22Rv1 (cell line): ENCODE data around the gene C1QC.

Experiments used
- H3K27ac ChIP-seq: fragments of 450-650 bp; 2 replicates; pipeline ENCODE4 v1.5.1; 2017
- ZFX ChIP-seq: fragments of 450-650 bp; IDR thresholded peaks from 2 replicates; pipeline ENCODE4 v1.6.1; 2017; ENCODE audit warnings: antibody characterized with exemption, borderline replicate concordance
- TF ChIP-seq, protein P1 (sequence below): fragments of 450-650 bp; IDR thresholded peaks from 2 replicates; pipeline ENCODE4 v1.5.1; 2017; ENCODE audit warnings: mild to moderate bottlenecking

C1QC gene

DNA sequence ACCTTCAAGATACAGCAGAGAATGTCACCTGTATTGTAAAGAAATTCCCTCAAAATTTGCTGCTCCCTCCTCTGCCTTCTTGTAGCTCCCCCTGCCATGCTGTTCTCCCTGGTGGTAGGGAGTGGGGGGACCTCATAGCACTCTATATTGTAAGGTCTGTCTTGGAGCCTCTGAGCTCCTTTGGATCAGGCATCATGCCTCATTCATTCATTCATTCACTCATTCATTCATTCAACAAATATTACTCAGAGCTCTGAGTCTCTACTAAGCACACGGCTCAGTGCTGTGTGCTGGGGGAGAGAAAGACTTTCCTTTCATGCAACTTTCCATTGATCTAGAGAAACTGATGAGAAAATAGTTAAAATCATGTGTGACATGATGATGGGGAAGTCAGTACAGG is 40.1 kb downstream of the C1QC start:
- no peak for TF ChIP-seq ZFX
- TF ChIP-seq, protein P1, sequence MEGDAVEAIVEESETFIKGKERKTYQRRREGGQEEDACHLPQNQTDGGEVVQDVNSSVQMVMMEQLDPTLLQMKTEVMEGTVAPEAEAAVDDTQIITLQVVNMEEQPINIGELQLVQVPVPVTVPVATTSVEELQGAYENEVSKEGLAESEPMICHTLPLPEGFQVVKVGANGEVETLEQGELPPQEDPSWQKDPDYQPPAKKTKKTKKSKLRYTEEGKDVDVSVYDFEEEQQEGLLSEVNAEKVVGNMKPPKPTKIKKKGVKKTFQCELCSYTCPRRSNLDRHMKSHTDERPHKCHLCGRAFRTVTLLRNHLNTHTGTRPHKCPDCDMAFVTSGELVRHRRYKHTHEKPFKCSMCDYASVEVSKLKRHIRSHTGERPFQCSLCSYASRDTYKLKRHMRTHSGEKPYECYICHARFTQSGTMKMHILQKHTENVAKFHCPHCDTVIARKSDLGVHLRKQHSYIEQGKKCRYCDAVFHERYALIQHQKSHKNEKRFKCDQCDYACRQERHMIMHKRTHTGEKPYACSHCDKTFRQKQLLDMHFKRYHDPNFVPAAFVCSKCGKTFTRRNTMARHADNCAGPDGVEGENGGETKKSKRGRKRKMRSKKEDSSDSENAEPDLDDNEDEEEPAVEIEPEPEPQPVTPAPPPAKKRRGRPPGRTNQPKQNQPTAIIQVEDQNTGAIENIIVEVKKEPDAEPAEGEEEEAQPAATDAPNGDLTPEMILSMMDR: no peak
- H3K27ac ChIP-seq: no peak overlapping the region

DNA sequence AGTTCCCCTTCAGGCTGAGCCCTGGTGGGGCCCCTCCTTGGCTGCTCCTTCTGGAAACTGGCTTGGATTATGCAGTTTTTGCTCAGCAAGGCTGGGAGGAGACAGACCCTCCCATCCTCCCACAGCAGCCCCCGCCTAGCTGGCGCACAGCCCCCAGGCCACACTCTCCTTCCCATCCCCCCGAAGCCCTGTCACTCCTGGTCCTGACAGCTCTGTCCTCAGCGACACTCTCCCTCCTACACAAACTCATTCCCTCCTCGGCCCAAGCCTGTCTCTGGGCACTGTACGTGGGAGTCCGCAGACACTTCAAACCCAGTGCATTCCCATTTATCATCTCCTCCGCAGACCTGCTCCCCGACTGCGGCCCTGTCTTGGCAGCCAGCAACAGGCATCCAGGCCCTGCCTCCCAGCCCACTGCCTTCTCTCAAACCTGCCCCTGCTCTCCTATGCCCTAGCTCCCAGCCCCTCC is 42.2 kb downstream of the C1QC start:
- no peak overlapping the region for H3K27ac ChIP-seq

DNA sequence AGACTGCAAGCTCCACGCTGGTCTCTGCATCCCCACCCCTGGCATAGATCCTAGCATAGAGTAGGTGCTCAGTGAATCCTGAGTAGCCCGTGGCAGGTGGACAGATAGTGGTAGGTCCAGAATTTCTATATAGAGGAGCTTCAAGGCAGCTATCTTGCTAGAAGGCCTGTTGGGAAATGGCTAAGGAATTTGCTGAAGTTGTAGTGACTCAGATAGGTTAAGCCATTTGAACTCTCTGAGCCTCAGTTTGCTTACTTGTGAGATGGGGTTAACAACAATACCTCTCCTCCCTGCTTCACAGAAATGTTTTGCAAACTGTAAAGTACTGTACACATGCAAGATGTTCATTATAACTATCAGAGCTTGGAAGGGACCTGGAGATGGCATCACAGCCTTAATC is 43.8 kb downstream of the C1QC start:
- TF ChIP-seq, protein P1: no peak
- TF ChIP-seq ZFX: no peak
- H3K27ac ChIP-seq: no peak overlapping the region

More for the DNA sequence above, 42.2 kb downstream of the C1QC start:
- TF ChIP-seq, protein P1: no peak
- no peak for TF ChIP-seq ZFX

DNA sequence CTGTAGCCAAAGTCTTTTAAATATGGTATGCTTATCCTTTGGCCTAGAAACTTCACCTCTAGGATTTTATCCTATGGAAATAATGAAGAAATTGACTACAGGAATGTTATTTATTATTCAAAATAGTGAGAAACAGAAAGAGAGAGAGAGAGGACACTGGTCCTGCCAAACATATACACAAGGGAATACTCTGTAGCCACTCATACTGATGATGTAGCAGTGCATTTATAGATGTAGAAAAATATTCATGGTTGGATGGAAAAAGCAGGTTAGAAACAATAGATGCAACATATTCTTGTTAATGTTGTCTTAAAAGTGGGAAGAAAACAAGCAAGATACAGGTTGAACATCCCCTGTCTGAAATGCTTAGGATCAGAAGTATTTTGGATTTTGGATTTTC is 45.0 kb downstream of the C1QC start:
- TF ChIP-seq ZFX: no peak
- TF ChIP-seq, protein P1: no peak
- H3K27ac ChIP-seq: no peak overlapping the region

DNA sequence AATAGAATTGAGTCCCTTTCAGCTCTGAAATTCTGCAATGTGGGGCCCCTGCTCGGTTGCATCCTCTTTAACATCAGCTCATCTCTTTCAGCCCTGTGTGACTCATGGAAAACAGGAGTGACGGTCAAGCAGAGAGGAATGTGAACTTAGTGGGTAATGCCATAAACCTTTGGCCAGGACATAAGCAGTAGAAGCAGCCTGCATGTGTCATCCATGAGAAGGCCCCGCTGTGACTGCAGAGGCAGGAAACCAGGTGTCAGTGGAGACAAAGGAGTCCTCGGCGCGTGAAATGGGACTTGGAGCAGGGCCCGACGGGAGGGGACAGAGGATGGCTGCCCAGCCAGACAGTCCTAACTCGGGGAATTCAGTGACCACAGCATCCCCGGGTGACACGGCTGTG is 46.1 kb downstream of the C1QC start:
- no peak overlapping the region for H3K27ac ChIP-seq
- TF ChIP-seq ZFX: no peak
- TF ChIP-seq, protein P1: no peak

DNA sequence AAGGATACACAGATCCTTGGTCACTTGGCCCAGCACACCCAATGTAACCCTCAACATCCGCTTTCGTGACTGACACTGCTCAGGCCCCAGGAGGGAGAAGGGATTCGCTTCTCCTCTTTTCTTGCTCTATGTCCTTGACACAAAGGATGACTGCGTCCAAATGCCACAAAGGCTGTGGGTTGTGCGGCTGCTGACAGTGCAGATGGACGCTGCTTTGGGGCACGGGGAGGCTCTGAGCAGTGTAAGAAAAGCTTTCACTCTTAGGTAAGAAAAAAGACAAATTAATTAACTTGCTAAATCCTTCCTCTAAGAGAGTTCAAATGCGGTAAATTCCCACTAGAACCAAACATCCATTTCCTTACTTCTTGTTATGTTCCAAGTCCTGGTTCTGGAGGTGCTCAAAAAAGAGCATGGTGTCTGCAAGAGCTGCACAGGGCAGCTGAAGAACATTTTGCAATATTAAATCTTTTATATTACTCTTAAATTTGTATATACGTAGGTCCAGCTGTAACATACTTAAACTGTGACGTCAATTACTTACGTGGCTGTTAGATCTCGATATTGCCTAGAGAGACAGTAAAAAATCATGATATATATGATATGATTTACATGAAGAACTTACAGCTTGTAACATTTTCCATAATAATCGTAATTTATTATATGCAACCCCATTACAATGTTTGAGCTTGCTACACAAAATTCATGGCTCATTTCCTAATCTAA is 47.8 kb downstream of the C1QC start:
- TF ChIP-seq ZFX: no peak
- TF ChIP-seq, protein P1: no peak
- no peak overlapping the region for H3K27ac ChIP-seq

DNA sequence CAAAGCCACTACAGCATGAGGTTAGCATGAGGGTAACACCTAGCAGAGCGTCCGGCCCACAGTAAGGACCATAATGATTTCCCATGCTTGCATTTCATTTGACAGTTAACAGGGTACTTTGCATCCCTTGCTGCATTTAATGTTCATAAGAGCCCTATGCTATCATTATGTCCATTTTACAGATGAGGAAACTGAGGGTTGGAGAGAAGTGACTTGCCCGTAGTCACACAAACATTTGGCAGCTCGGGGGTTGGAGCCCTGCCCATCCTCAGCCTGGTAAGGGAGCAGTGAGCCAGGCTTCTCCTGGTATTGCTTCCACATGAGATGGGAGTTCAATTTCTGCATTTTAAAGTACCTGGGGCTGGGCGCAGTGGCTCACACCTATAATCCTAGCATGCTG is 50.7 kb downstream of the C1QC start:
- TF ChIP-seq, protein P1: no peak
- TF ChIP-seq ZFX: no peak
- H3K27ac ChIP-seq: no peak overlapping the region
